NCI-H446 (cell line): ENCODE results near the gene OSBPL3.
"Not testable (repeated sequence)": the region's sequence is repeated elsewhere in the genome, so short reads cannot be mapped to it uniquely, and the experiment has no call there.

Source experiments
- DNase-seq, 2 experiments: peaks; one replicate each; lab custom pipeline; 2025; lab: John Stamatoyannopoulos, UW

OSBPL3 gene

DNA sequence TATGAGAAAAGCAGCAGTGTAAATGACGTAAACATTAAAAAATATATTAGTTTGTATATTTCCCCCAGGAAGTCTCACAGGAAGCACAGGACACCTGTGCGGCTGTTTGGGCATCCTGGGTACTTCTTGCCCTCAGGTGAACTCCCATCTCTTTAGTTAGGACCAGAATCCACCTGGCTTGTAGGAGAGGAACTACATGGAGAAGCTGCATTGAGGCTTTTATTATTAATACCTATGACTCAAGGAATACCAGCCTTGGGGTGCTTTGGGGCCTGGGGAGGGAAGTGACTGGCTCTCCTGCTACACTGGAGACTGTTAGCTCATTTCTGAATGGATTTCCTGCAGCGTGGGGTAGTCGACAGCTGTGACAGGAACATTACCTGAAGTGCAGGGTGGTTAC, 182.7 kb downstream of the OSBPL3 start:
- DNase-seq, result no peak

DNA sequence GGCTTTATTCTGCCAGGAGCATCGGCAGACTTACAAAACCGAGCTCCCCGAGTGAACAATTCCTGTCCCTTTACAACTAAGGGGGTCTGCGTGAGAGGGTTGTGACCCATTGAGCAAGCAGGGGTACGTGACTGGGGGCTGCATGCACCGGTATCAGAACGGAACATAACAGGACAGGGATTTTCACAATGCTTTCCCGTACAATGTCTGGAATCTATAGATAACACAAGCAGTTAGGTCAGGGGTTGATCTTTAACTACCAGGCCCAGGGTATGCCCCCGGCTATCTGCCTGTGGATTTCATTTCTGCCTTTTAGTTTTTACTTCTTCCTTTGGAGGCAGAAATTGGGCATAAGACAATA, 184.6 kb downstream of the OSBPL3 start:
- no peak for DNase-seq

DNA sequence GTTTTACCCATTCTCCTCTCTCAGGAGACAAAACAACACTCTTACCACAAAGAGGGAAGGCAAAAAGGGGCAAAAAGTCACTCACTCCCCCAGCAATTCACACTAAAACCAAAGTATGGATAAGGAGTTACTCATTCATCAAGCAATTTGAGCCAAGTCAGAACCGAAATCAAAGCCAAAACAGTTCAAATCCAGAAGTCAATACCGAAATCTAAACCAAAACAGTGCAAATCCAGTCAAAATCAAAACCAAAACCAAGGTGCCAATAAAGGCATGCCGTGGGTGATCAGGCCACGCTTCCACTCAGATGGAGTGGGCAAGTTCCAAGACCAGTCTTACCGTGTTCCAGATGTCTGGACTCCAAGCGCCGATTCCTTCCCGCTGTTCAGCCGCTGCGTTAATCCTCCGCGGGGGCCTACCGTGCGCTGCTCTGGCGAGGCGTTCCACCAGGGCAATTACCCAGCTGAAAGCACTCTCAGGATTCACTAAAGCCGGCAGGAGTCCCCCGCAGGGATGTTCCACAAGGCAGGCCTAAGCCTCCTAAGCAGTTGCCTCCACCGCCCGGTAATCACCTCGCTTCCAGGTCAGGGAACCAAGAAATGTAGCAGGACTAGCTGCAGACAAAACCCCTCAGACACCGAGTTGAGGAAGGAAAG, 185.1 kb downstream of the OSBPL3 start:
- not testable (repeated sequence) for DNase-seq

DNA sequence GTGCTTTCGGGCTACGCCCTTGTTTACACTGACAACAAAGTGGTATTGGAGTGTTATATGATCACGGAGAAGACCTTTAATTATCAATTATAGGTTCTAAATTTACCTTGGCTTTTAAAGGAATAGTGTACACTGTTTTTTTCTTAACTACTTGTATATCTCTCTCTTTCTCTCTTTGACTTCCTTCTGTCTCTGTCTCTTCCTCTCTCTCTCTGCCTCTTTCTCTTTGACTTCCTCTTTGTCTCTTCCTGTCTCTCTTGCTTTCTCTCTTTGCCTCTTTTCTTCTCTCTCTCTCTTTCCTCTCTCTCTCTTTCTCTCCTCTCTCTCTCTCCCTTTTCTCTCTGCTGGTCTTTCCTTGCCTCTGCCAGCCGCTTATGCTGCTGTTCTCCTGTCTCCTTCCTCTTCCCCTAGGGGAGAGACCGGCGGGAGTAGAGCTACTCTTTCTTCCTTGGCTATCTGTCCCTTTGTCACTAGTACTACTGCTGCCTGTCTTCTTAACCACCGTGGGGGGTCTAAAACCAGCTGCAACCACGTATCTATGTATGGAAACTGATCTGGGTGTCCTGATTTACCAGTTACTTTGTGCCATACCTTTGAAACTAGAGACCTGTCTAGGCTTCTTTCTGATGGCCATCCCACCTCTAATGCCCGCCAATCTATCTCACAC, 185.9 kb downstream of the OSBPL3 start:
- DNase-seq, result no peak

DNA sequence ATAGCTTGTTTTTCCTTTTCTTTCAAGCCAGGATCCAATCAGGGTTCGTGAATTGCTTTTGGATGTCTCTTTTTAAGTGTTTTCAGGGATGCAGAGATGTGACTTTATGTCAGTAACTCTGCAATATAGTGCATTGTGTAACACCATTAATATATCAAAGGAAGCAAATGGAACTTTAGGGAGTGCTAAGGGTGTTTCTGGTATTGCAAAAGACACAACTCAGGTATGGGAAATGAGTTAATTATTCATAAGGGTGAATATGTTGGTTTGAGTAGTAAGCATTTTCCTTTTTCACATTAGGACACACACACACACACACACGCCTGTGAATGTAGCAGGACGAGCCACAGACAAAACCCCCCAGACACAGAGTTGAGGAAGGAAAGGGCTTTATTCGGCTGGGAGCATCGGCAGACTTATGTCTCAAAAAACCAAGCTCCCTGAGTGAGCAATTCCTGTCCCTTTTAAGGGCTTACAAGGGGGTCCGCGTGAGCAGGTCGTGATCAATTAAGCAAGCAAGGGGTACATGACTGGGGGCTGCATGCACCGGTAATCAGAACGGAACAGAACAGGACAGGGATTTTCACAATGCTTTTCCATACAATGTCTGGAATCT, 190.9 kb downstream of the OSBPL3 start:
- DNase-seq, result no peak

DNA sequence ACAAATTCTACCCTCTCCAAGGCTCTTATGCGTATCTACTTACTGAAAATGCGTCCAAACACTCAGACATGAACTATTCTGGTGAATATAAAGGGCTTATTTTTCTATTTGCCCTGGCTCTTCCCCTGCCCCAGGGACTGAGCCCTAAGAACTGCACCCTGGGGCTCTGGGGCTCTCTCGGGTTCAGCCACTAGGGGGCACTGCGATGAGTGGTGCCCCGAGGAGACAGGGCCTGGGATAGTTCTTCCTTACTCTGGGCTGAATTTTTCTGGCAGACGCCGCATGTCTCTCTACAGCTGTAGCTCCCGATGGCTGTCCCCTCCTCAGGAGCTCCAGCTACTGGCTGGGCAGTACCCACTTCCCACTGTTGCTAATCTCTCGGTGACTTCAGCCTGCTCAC, 191.9 kb downstream of the OSBPL3 start:
- no peak for DNase-seq

DNA sequence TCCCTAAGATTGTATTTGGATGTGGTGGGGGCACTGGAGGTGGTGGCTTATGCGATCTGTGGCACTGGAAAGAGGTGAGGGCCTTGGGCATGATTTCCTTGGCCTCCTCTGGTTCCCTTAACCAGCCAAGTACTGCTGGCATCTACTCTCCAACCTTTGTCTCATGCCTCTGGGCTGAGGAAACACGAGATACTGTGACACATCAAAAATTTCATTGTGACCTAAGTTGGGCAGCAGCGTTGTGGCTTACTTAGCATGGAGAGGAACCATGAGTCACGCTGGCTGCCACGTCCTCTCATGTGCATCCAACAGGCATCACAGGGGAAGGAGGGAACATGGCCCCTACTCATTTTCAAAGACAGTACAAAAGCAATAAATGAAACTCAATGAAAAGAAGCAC, 193.0 kb downstream of the OSBPL3 start:
- DNase-seq, result no peak

DNA sequence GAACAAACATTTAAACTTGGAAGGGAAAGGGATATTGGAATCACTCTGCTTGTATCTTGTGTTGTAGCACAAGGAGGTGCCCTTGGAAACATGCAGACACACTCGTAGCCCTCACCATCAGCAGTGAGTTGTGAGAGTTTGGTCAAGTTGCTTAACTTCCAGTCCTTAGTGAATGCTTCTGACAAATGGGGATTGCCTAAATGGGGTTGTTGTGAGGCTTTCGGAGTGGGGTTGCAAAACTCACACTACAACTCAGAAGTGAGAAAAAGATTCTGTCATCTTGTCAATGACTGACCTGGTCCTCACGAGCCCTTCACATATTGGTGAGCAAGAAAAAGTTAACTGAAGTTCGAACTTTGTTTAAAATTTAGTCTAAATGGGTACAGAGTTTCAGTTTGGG, 193.7 kb downstream of the OSBPL3 start:
- no peak for DNase-seq

DNA sequence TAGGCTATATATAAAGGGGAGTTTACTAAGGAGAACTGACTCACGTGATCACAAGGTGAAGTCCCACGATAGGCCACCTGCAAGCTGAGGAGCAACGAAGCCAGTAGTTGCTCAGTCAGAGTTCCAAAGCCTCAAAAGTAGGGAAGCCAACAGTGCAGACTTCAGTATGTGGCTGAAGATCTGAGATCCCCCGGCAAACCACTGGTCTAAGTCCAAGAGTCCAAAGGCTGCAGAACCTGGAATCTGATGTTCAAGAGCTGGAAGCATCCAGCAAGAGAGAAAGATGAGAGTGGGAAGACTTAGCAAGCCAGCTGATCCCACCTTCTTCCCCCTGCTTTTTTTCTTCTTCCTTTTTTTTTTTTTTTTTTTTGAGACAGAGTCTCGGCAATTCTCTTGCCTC, 195.7 kb downstream of the OSBPL3 start:
- DNase-seq, result no peak

DNA sequence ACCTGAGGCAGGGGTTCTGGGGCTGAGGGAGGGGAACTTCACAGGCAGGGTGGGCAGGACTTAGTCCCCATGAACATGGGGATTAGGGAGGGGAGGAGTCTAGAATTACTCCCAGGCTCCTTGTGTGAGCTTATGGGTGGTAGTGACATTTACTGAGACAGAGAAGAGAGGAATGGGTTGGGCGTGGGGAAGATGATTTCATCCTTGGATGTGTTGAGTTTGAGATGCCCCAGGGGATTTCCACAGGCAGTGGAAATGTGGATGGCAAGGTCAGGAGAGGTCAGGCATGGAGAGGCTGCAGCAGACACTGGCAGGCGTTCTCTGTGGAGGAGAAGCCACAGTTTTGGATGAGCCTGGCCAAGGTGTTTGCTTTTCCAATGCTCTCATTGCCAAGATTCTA, 196.3 kb downstream of the OSBPL3 start:
- no peak for DNase-seq

DNA sequence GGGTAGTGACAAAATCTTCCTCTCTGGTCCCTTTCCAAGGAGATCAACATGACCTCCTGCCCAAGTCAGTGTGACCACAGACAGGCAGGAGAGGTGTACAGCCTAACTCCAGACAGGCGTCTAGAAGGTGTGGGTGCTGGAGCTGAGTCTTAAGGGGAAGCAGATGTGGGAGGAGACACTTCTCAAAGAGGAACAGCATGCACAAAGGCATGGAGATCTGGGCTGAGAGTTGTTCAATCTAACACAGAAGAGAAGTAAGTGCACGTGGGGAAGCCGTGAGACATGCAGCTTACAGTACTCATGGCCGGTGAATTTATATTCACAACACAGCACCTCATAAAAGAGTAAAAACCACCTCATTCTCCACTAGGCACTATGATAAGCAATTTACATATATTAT, 198.9 kb downstream of the OSBPL3 start:
- DNase-seq, result no peak

DNA sequence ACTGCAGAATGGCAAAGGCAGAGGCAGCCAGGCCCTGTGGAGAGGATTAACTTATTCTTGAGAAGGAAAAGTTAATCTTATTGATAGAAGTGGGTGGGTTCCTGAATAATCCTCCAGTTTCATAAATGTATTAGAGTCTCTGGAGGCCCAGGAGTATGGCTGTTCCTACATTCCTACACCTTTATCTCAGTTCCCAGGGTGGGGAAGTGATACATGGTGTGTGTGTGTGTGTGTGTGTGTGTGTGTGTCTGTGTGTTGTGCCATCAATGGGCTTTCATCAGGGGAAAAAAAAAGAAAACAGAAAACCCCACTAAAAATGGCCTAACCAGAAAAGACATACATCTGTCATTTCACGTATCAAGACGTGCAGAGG, 200.7 kb downstream of the OSBPL3 start:
- no peak for DNase-seq

DNA sequence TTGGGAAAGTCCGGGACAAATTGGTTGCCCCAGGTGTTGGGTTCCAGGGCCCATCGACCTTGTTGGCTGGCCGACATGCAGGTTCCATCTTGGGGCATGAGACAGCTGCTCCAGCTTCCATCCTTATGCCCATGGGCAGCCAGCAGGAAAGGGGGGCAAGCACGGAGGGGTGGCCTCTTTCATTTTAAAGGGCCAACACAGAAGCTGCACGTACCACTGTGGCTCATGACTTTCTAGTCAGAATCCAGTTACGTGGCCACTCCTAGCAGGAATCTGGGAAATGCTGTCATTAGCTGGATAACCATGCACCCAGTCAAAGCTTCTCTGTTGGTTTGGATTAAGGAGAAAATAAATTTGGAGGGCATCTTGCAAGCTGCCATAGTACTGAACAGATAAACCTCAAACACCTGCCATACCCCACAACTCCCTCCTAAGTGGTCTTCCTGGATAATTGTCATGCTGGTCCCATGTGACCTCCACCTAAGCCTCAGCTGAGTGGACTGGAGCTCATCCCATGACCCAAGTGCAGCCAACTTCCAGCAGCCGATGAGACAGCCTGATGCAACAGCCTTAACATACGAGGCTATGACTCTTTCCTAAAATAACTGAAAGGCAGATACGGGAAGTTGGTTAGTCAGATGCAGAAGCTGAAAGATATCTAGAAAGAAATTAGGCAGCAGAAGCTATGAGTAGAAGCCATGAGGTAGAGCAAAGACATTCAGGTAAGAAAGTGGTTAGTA, 201.3 kb downstream of the OSBPL3 start:
- DNase-seq, result no peak

DNA sequence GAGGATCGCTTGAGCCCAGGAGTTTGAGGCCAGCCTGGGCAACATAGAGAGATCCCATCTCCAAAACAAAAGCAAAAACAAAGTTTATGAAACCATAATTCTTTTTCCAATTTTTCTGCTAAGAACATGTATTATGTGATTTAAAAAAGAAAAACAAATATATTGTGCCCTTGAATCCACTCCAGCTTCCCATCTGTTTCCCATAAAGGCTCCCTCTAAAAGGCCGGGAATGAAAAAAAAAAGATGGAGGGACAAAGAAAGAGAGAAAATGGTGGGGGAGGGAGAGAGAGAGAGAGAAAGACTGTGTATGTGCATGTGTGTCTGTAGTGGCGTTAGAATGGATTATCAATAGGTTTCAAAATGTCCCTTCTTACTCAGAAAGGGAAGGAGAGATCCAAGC, 202.2 kb downstream of the OSBPL3 start:
- no peak for DNase-seq

DNA sequence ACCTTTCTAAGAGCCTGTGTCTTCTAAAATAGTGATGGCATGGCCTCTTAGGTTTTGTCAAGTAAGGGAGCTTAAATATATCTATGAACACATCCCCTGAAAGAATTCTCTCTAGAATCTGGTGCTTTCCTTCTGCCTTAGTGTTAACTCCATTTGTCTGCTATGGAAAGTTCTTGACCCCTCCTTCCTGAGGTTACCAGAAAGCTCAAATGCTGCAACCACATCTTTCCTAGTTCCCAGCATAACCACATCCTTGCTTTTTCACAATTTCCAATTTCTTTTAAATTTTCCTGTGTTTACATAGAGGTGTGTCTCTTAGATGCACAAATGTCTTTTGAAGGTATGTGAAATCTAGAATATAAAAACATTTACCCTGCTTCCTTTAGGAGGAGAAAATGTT, 206.3 kb downstream of the OSBPL3 start:
- DNase-seq, result no peak

DNA sequence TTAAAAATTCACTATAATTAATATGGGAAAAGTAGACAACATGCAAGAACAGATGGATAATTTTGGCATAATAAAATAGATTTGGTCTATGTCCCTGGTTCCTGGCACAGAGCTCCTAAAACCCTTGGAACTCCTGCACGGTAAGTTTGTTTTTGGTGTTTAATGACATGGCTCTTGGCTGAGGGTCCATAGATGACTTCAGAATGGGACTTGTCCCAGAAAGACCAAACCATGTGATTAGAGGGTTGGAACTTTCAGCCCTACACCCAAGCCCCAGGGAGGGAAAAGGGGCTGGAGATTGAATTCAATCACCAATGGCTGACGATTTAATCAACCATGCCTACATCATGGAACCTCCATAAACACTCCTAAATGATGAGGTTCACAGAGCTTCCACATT, 210.1 kb downstream of the OSBPL3 start:
- DNase-seq, result peak; percentile 72 to 84

DNA sequence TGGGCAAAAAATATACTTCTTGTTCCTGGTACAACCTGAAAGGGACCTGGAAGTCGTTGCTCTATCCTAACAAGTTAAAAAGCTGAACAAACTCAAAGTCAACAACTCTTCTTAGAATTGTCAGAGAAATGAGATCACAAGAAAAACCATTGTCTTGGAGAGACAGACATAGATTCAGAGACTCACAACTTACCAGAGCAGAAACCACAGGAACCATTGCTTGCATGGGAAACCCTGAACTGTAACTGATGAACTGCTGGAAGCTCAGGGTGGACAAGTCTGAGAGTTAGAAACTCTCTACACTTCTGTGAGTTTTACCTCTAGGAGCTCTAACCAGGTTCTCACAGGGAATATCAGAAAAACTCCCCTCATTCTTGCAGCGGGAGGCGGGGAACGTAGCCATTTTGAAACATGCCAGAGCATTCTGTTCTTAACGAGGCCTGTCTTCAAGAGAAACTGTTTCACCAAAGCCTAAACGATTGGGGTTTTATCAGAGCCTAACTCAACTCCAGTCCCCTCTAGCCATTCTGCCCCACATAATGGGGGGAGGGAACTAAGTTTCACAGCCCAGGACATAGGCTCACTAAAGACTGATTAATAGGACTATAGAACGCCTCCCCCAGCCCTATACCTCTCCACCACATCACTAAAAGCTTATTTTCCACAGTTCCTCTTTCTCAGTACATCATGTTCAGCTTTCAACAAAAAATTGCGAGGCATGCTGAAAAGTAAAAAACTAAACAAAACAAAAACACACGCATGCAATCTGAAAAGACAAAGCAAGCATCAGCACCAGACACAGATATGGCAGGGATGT, 210.8 kb downstream of the OSBPL3 start:
- no peak for DNase-seq

DNA sequence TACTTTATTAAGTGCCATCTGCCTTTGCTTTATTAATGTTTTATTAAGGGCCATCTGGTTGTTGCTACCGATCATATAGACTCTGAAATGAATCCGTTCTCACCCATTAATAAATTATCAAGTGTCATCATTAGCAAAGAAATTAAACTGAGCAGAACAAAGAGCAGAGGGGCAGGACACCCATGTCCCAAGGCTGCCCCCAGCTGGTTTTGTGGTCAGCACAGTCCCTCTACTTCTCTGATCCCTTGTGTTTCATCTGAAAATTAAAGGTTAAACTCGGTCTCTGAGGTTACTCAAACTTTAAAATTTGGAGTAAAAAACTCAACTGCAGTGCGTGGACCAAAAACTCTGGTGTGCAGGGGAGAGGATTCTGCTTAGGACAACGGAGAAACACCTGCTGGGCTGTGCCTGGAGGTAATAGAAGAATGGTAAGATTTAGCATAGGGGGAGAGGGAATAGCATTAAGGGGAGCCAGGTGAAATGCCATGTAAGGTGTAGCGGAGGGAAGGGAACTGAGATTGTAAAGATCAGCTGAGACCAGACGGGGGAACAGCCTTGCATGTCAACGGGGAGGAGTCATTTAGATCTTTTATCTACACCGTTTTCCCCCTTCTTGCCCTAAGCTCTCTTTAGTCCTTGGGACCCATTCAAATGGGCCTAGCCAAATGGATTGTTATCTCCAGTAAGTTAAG, 212.0 kb downstream of the OSBPL3 start:
- DNase-seq, result peak in 1 of 2 experiments; percentile 11

DNA sequence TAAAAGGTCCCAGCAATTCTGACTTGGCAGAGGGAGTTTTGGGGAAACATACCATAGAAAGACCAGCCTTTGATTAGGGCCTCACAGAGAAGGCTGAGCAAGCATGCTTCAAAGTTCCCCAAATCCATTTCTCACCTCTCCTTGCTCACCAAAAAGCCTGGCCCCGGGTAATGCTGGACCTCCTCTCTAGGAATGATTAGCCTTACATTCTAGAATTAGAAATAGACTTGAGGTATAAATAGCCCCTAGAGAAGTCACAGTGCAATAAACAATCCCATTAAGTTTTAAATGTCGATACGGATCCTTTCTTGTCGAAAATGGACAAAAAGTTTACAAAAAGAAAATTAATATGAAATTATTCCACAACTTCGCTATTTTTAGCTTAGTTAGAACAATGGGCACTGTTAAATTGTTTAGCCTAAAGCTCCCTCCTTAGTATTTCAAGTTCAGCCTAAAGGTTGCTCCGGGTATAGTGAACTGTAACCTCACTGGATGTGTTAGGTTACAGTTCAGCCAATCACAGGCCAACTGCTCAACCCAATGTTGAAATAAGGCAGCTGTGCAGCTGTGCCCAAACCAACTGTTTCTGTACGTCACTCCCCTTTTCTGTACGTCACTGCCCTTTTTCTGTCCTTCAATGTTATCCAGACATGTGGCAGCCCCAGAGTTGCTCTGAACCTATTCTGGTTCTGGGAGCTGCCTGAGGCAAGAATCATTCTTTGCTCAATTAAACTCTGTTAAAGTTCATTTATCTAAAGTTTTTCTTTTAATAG, 214.8 kb downstream of the OSBPL3 start:
- no peak for DNase-seq

DNA sequence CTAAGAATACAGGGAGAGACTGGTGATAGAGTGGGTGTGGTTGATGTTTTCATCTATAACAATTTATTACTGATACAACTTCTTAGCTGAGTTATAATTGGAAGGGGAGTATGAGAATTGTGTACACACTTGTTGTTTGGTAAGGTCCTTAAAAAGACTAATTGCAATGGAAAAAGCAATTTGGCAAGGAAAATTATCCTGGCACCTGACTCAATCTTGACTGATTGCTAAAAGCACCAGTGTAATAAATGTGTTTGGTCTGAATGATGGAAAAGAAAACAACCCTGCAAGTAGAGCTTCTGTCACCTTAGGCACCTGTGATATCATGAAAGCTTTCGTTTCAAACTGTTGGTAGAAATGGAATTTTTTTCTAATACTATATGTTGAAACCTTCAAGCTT, 216.0 kb downstream of the OSBPL3 start:
- DNase-seq, result no peak
